ENCODE measurements around the gene MYO1D. TPM values are rescaled to one million over a fixed set of nuclear protein-coding genes. Genes with fewer than 3 reads are reported as not detected.
A peak's percentile ranks its signal among the peaks of the same experiment; 100 is the strongest.

MYO1D gene
- total RNA-seq, 2 donors from 2014 or later = 42.9 to 43.7 TPM

- H3K9me3 Mint-ChIP-seq = peaks cover 22% of the 10 kb centered on the region
- H3K4me3 ChIP-seq (ENCODE audit: low read length) = no peak overlapping the region
- no peak for DNase-seq
- no peaks in the 10 kb centered on the region for H3K27me3 ChIP-seq (ENCODE audit: control insufficient read depth, insufficient read depth, low read length, poor library complexity, severe bottlenecking)
- H3K27me3 Mint-ChIP-seq (ENCODE audit: insufficient read depth) = no peaks in the 10 kb centered on the region
- TF ChIP-seq, protein P1, sequence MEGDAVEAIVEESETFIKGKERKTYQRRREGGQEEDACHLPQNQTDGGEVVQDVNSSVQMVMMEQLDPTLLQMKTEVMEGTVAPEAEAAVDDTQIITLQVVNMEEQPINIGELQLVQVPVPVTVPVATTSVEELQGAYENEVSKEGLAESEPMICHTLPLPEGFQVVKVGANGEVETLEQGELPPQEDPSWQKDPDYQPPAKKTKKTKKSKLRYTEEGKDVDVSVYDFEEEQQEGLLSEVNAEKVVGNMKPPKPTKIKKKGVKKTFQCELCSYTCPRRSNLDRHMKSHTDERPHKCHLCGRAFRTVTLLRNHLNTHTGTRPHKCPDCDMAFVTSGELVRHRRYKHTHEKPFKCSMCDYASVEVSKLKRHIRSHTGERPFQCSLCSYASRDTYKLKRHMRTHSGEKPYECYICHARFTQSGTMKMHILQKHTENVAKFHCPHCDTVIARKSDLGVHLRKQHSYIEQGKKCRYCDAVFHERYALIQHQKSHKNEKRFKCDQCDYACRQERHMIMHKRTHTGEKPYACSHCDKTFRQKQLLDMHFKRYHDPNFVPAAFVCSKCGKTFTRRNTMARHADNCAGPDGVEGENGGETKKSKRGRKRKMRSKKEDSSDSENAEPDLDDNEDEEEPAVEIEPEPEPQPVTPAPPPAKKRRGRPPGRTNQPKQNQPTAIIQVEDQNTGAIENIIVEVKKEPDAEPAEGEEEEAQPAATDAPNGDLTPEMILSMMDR (conservative IDR thresholded peaks at IDR 0.05) = no peak
- H3K4me1 Mint-ChIP-seq = peaks cover 9% of the 10 kb centered on the region
- H3K4me1 ChIP-seq (ENCODE audit: control insufficient read depth, insufficient read depth, low read length) = no peaks in the 10 kb centered on the region
- H3K27ac Mint-ChIP-seq = no peak overlapping the region
- no peaks in the 10 kb centered on the region for H3K36me3 ChIP-seq (ENCODE audit: control insufficient read depth, insufficient read depth, low read length)
- WGBS, 2 experiments (ENCODE audit: insufficient coverage in 1 of 2, insufficient read length in 1 of 2) = 85 to 90% methylated on average over 4 of the region's 4 CpGs
- H3K4me3 Mint-ChIP-seq = no peak overlapping the region
- peaks cover 29% of the 10 kb centered on the region for H3K36me3 Mint-ChIP-seq (ENCODE audit: low read depth)
- no peak overlapping the region for H3K9ac ChIP-seq (ENCODE audit: extremely low read depth, low read length, poor library complexity, severe bottlenecking)
- no peak overlapping the region for H3K27ac ChIP-seq (ENCODE audit: low read depth, low read length)
- peaks cover 15% of the 10 kb centered on the region for H3K9me3 ChIP-seq (ENCODE audit: control insufficient read depth, low read length)
Observed at GRCh38 chr17:32688221-32688620, 188.7 kb downstream of the MYO1D start.

GRCh38 chr17:32684087-32684958 is 192.6 kb downstream of the MYO1D start:
- H3K4me3 ChIP-seq (ENCODE audit: low read length) = peak overlapping the region; percentile 24
- no peak overlapping the region for H3K9ac ChIP-seq (ENCODE audit: extremely low read depth, low read length, poor library complexity, severe bottlenecking)
- DNase-seq = no peak
- Mint-ChIP-seq H3K4me3 (peak overlapping the region; percentile 53), H3K27ac (peak overlapping the region; percentile 70), H3K36me3 (ENCODE audit: low read depth) (peaks cover 21% of the 10 kb centered on the region), H3K4me1 (peaks cover 9% of the 10 kb centered on the region), H3K27me3 (ENCODE audit: insufficient read depth) (no peaks in the 10 kb centered on the region), H3K9me3 (peaks cover 28% of the 10 kb centered on the region)
- H3K27me3 ChIP-seq (ENCODE audit: control insufficient read depth, insufficient read depth, low read length, poor library complexity, severe bottlenecking) = no peaks in the 10 kb centered on the region
- H3K36me3 ChIP-seq (ENCODE audit: control insufficient read depth, insufficient read depth, low read length) = no peaks in the 10 kb centered on the region
- TF ChIP-seq, protein P1 (conservative IDR thresholded peaks at IDR 0.05) = no peak
- WGBS, 2 experiments (ENCODE audit: insufficient coverage in 1 of 2, insufficient read length in 1 of 2) = 84 to 94% methylated on average over 3 to 11 of the region's 16 CpGs
- H3K4me1 ChIP-seq (ENCODE audit: control insufficient read depth, insufficient read depth, low read length) = no peaks in the 10 kb centered on the region
- H3K27ac ChIP-seq (ENCODE audit: low read depth, low read length) = no peak overlapping the region
- H3K9me3 ChIP-seq (ENCODE audit: control insufficient read depth, low read length) = peaks cover 15% of the 10 kb centered on the region

- Mint-ChIP-seq H3K9me3 (peaks cover 7% of the 10 kb centered on the region), H3K27me3 (ENCODE audit: insufficient read depth) (no peaks in the 10 kb centered on the region), H3K27ac (no peak overlapping the region), H3K4me1 (no peaks in the 10 kb centered on the region), H3K36me3 (ENCODE audit: low read depth) (peaks cover 15% of the 10 kb centered on the region), H3K4me3 (no peak overlapping the region)
- Histone ChIP-seq H3K27me3 (ENCODE audit: control insufficient read depth, insufficient read depth, low read length, poor library complexity, severe bottlenecking) (no peaks in the 10 kb centered on the region), H3K9me3 (ENCODE audit: control insufficient read depth, low read length) (peaks cover 32% of the 10 kb centered on the region), H3K4me1 (ENCODE audit: control insufficient read depth, insufficient read depth, low read length) (no peaks in the 10 kb centered on the region), H3K4me3 (ENCODE audit: low read length) (no peak overlapping the region), H3K27ac (ENCODE audit: low read depth, low read length) (no peak overlapping the region), H3K9ac (ENCODE audit: extremely low read depth, low read length, poor library complexity, severe bottlenecking) (no peak overlapping the region), H3K36me3 (ENCODE audit: control insufficient read depth, insufficient read depth, low read length) (peaks cover 6% of the 10 kb centered on the region)
- TF ChIP-seq, protein P1 (conservative IDR thresholded peaks at IDR 0.05) = no peak
- 74 to 90% methylated on average over 3 of the region's 3 CpGs for WGBS, 2 experiments (ENCODE audit: insufficient coverage in 1 of 2, insufficient read length in 1 of 2)
- DNase-seq = no peak
Observed at GRCh38 chr17:32673964-32674363, 203.0 kb downstream of the MYO1D start.
